Prostate gland (tissue), 2 donors: Measurements from ENCODE around the gene VPS13D. TPM values are rescaled to one million over a fixed set of nuclear protein-coding genes. Genes with fewer than 3 reads are reported as not detected.

Experiments
- DNase-seq: peaks from one replicate; pipeline ENCODE4 v3.0.0-alpha.2; 2019; ENCODE audit warnings: low spot score
- H3K27ac ChIP-seq, 2 donors: fragments of 200-600 bp; sonication (generic); 2 replicates each; pipeline ENCODE4 v1.5.1; 2017 to 2019
- H3K27me3 ChIP-seq: fragments of 200-600 bp; sonication (generic); replicated peaks from 2 replicates; pipeline ENCODE4 v1.5.1; 2019; ENCODE audit not compliant: insufficient read depth
- H3K36me3 ChIP-seq, 2 donors: fragments of 200-600 bp; sonication (generic); 1 replicate in 1 of 2; 2 replicates in 1 of 2; pipeline versions ENCODE4 v1.5.1 to v1.8.1; 2017 to 2019
- H3K4me1 ChIP-seq: fragments of 200-600 bp; sonication (generic); replicated peaks from 2 replicates; pipeline ENCODE4 v1.5.1; 2019
- H3K4me3 ChIP-seq, 2 donors: fragments of 200-600 bp; sonication (generic); 2 replicates each; pipeline ENCODE4 v1.5.1; 2017 to 2019
- H3K9me3 ChIP-seq: fragments of 200-600 bp; sonication (generic); 2 replicates; pipeline ENCODE4 v1.5.1; 2017
- CTCF ChIP-seq, 4 experiments: fragments of 200-600 bp in 2 of 4; fragments of 450-650 bp in 2 of 4; sonication (generic) in 2 of 4; IDR thresholded peaks; 1 replicate in 3 of 4; 2 replicates in 1 of 4; pipeline ENCODE4 v1.5.1; 2016 to 2019; ENCODE audit warnings: antibody characterized with exemption in 4 of 4, mild to moderate bottlenecking in 2 of 4, moderate library complexity in 2 of 4
- POLR2A ChIP-seq: fragments of 450-650 bp; IDR thresholded peaks from one replicate; pipeline ENCODE4 v1.6.1; 2016; ENCODE audit warnings: antibody characterized with exemption, mild to moderate bottlenecking
- POLR2AphosphoS5 ChIP-seq: sonication (generic); formaldehyde crosslinking; IDR thresholded peaks from one replicate; pipeline ENCODE4 v1.6.1; 2017; ENCODE audit warnings: antibody characterized with exemption
- WGBS: methylation state at CpG from one replicate; pipeline ENCODE4 v1.1.5; 2018; 5-methylcytosine and 5-hydroxymethylcytosine counted together
- intact Hi-C: fragments of 100-400 bp; cut with DNase I; formaldehyde crosslinking; loops from one replicate; pipeline ENCODE4 v1.14.2; 2022
- total RNA-seq, 2 donors: library from RNA; depleted of rRNA; stranded (reverse); fragments of >200 nt; gene quantifications; one replicate each; pipeline ENCODE4 v1.1.0, GENCODE V29; 2016

The VPS13D gene
- total RNA-seq, 2 donors from 2014 or later = 60.7 to 80.8 TPM

GRCh38 chr1:12413664-12414410, 184.0 kb downstream of the VPS13D start:
- H3K4me1 ChIP-seq = peaks cover 3% of the 10 kb centered on the region
- DNase-seq = no peak
- H3K36me3 ChIP-seq = no peaks in the 10 kb centered on the region
- no peak overlapping the region for H3K4me3 ChIP-seq
- WGBS = 91% methylated on average over 7 of the region's 7 CpGs
- H3K27ac ChIP-seq = no peak overlapping the region
- no peaks in the 10 kb centered on the region for H3K9me3 ChIP-seq
- intact Hi-C loops = loop anchor here (5.0 kb wide), 1 partner anchor 33 kb away; no protein-coding TSS in a partner anchor
- no peak for TF ChIP-seq POLR2AphosphoS5
- H3K27me3 ChIP-seq = no peaks in the 10 kb centered on the region

GRCh38 chr1:12414444-12415018, 184.7 kb downstream of the VPS13D start:
- H3K4me3 ChIP-seq = no peak overlapping the region
- intact Hi-C loops = loop anchor here (5.0 kb wide), 1 partner anchor 33 kb away; no protein-coding TSS in a partner anchor
- H3K9me3 ChIP-seq = no peaks in the 10 kb centered on the region
- H3K4me1 ChIP-seq = peaks cover 2% of the 10 kb centered on the region
- H3K36me3 ChIP-seq = no peaks in the 10 kb centered on the region
- no peak overlapping the region for H3K27ac ChIP-seq
- H3K27me3 ChIP-seq = no peaks in the 10 kb centered on the region
- no peak for DNase-seq
- 91% methylated on average over 2 of the region's 2 CpGs for WGBS
- TF ChIP-seq CTCF (IDR thresholded peaks at IDR 0.05) (no peak), POLR2A (no peak), POLR2AphosphoS5 (no peak)

GRCh38 chr1:12415038-12415466, 185.2 kb downstream of the VPS13D start:
- intact Hi-C loops = no loop called here

GRCh38 chr1:12416101-12416500, 186.3 kb downstream of the VPS13D start:
- intact Hi-C loops = no loop called here
- H3K27ac ChIP-seq = no peak overlapping the region
- no peaks in the 10 kb centered on the region for H3K36me3 ChIP-seq
- DNase-seq = no peak
- TF ChIP-seq POLR2A (no peak), POLR2AphosphoS5 (no peak), CTCF (IDR thresholded peaks at IDR 0.05) (no peak)
- 93% methylated on average over 1 of the region's 1 CpG for WGBS
- H3K9me3 ChIP-seq = no peaks in the 10 kb centered on the region
- H3K4me3 ChIP-seq = no peak overlapping the region
- H3K4me1 ChIP-seq = no peaks in the 10 kb centered on the region
- H3K27me3 ChIP-seq = no peaks in the 10 kb centered on the region

More at GRCh38 chr1:12415038-12415466, 185.2 kb downstream of the VPS13D start:
- TF ChIP-seq POLR2A = no peak
- no peak for TF ChIP-seq CTCF (IDR thresholded peaks at IDR 0.05)
- TF ChIP-seq POLR2AphosphoS5 = no peak
- 92% methylated on average over 5 of the region's 5 CpGs for WGBS
- no peaks in the 10 kb centered on the region for H3K36me3 ChIP-seq
- no peaks in the 10 kb centered on the region for H3K9me3 ChIP-seq
- no peak for DNase-seq
- H3K27me3 ChIP-seq = no peaks in the 10 kb centered on the region
- H3K27ac ChIP-seq = no peak overlapping the region
- no peak overlapping the region for H3K4me3 ChIP-seq
- H3K4me1 ChIP-seq = no peaks in the 10 kb centered on the region

GRCh38 chr1:12416744-12417143, 186.9 kb downstream of the VPS13D start:
- Histone ChIP-seq H3K27me3 (no peaks in the 10 kb centered on the region), H3K36me3 (no peaks in the 10 kb centered on the region), H3K4me3 (no peak overlapping the region), H3K27ac (no peak overlapping the region), H3K9me3 (no peaks in the 10 kb centered on the region), H3K4me1 (no peaks in the 10 kb centered on the region)
- 88% methylated on average over 6 of the region's 6 CpGs for WGBS
- DNase-seq = no peak
- no peak for TF ChIP-seq POLR2A
- TF ChIP-seq CTCF (IDR thresholded peaks at IDR 0.05) = no peak
- no peak for TF ChIP-seq POLR2AphosphoS5
- intact Hi-C loops = no loop called here
